ENCODE measurements around the gene SURF4.

SURF4 gene

DNA sequence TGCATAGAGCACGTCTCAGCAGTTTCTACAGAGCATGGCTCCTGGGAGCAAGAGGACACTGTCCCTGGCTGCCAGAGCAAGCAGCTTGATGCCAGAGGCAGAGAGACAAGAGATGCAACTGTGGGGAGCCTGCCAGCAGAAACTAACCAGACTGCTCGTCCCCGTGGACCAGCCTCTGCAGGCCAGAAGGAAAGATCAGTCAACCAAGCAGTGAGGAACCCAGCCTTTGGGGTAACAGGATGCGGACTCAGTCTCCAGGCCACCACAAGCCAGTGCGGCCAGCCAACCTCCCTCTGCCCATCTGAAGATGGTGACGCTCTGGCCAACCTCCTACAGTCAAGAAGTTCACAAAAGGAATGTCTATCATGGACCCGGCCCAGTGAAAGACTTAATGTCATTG lies 3.7 kb downstream of the SURF4 start:
- DNase-seq, result no peak

DNA sequence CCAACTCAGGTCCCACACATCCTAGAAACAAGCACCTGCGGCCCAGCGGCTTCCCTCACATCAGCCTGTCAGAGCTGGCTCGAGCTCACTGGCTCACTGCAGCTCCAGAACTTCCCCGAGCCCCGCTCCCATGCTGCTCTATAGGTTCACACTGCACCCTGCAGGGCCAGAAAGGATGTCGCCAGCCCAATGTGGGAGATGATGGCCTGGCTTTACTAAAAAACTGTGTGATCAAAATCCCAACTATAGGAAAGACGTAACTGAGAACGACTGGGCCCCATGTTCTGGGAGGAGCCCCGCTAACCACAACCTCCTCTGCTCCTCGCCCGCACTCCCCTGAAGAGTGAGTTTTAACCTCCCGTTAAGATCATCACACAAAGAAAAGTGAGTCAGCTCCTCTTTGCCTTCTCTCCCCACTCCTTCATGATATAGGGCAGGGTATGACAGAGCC lies 4.6 kb downstream of the SURF4 start:
- peak; percentile 73 for DNase-seq

DNA sequence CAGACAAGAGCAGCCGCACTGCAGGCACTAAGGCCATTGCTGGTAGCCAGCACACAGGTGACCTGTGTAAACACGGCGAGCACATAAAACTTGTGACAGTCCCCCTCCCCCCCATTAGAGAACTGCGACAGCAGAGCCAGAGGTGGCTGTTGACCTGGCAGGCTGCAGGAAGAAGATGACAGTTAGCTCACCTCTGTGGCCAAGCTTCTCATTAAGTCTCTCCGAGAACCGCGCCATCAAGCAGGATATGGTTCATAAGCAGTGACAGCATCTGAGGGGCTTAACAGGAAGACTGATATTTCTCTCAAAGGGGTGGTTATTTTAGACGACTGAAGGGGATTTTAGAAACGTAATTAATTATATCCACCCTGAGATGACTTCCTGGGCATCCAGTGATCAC lies 5.2 kb downstream of the SURF4 start:
- peak; percentile 64 for DNase-seq

DNA sequence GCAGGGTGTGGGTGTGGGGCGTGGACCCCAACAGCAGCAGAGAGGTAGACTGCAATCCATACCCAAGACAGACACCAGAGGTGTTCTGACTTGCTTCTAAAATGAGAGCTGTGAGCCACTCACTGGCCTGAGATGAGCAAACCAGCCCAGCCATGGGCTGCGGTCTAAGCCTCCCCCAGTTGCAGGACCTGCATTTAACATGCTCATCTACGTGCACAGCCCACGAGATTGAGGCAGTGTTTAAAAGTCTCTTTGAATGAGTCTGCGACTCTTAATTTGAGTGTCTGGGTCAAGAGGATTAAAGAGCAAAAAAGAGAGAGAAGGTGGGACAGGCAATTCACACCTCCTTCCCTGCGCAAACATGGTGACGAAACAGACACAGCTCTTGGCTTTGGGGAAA lies 5.9 kb downstream of the SURF4 start:
- DNase-seq, result no peak

DNA sequence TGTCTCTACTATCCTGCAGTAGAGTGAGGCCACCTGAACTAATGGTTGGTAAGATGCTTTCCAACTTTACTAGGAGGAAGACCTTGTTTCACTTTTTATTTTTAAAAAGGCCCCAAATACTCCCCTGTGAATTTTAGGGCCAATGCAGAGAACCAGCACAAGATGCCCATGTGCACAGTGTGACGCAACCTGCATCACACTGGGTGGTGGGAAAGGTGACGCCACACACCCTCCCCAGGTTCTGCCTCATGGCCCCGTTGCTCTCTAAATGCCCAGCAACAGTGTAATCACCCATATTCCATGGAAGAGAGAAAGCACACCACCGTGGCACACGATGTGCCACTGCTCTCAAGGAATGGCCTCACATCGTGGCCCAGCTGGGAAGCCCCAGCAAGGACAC lies 6.4 kb downstream of the SURF4 start:
- no peak for DNase-seq

DNA sequence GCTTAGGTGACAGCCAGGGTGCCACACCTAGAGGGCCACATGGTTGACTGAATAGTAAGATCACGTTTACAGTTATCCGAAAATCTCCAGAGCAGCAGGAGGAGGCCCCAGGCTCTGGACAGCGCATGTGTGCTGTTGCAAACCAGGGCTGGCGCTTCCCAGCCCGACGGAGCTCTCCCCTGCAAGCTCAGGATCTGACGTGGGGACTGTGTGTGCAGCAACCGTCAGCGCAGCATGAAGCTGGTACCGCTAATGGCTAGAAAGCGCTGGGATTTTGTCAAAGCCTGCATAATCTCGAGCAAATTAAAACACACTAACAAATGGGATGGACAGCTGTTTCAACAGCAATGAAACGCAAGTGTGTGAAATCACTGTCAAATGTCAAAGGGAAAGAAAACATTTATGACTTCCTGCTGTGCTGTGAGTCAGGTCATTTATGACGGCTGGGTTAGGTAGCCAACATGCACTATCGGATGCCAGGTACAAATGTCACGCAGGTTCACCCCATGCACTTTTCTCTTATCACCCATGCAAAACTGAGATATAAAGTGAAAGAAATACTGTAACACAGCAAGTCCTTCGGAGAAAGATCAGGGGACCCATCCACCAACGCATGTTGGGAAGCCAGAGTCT lies 7.5 kb downstream of the SURF4 start:
- DNase-seq, result no peak

DNA sequence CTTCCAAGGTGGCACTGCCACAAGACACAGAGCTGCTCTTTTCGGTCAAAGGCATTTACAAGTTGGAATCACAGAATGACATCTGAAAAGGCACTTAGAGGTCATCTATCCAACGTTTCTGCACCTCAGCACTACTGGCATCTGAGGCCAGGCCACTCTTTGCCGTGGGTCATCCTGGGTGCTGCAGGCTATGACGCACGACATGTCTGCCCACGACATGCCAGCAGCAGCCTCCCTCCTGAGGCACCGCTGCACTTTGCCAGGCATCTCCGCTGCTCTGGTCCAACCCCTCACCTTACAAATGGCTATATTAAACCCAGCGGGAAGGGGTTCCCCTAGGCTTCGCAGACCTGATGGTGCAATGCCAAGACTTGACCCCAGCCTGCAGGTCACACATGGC lies 8.1 kb downstream of the SURF4 start:
- DNase-seq, result no peak

DNA sequence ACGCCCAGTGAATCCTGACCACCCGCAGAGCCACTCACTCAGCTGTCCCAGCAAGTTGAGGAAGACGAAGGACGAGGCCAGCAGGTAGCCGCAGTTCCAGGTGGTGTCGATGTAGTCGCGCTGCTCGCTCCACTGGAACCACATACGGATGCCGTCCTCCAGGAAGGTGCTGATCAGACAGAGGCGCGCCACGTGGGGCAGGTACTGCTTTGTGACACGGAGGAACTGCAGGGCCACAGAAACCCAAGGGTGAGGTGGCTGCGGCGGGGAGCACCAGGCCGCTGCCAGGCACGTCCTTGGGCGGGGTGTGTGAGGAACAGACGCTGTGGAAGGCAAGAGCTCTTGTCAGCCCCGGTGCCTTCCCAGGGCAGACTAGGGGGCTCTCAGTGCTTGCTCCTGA lies 8.6 kb downstream of the SURF4 start:
- no peak for DNase-seq

DNA sequence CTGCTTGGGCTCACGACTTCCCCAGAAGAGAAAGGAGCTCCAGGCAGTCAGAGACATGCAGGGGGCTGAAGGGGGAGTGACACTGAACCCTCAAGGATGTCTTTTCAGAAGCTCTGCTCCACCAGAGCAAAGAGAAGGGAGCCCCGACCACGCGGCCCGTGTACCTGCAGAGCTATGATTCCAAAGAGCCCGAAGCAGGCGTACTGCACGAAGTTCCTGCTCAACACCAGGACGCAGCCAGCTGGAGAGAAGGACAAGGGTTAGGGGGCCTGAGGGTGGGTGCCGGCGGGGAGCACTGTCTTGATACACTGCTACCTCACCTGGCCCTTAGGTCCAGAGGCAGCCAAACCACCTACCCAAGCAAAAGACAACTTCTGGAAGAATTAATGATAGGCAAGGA lies 9.4 kb downstream of the SURF4 start:
- no peak for DNase-seq

DNA sequence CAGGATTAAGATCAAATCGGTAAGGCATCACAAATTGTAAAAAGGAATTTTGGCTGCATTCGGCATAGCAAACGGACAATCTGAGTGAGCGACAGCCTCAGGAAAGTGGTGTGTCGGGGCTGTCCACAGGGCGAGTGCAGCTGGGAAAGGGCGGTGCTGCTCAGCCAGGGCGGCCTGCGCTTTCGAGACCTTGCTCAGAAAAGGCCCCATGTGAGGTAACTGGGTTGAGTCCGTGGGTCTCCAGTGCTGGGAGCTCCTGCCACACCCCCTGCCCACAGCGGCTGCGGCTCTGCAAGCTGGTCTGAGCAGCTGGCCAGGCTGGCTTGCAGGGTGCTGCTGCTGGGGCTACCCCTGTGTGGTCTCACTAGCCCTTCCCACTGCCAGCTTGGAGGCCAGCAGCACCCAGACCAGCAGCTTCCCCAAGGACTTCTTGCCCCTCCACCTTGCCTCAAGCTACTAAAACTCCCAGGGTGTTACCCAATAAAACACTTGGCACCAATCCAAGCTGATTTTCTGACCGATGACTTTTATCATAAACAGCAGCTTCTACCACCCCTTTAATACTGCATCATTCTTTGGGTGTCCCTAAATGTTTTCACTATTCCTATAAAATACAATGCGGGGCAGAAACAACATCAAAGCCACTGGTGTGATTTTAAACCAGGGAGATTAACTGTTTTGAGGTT lies 13.4 kb downstream of the SURF4 start:
- no peak for DNase-seq

DNA sequence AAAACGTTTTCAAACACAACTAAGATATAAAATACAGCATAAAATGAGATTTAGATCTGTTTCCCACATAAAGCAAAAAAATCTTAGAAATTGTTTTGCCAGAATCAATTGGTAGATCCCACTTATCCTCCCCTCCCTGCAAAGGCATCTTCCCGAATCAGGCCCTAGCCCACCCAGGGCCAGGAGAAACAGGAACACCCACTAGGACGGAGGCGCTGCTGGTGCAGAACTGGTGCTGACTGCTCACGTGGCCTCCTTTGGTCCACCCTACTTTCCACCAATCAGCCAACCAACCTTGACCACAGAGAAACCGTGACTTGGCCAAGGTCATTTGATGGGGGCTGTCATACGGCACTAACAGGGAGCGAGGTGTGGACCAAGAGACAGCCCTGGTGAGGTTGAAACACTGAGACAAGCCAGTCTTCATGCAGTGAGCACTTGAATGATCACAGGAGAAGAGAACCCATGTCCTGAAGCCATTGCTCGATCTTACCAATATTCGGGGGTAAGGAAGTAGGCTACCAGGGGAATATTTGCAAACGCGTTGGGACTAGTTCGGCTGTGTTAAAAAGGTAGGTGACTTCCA lies 14.3 kb downstream of the SURF4 start:
- DNase-seq, result no peak

DNA sequence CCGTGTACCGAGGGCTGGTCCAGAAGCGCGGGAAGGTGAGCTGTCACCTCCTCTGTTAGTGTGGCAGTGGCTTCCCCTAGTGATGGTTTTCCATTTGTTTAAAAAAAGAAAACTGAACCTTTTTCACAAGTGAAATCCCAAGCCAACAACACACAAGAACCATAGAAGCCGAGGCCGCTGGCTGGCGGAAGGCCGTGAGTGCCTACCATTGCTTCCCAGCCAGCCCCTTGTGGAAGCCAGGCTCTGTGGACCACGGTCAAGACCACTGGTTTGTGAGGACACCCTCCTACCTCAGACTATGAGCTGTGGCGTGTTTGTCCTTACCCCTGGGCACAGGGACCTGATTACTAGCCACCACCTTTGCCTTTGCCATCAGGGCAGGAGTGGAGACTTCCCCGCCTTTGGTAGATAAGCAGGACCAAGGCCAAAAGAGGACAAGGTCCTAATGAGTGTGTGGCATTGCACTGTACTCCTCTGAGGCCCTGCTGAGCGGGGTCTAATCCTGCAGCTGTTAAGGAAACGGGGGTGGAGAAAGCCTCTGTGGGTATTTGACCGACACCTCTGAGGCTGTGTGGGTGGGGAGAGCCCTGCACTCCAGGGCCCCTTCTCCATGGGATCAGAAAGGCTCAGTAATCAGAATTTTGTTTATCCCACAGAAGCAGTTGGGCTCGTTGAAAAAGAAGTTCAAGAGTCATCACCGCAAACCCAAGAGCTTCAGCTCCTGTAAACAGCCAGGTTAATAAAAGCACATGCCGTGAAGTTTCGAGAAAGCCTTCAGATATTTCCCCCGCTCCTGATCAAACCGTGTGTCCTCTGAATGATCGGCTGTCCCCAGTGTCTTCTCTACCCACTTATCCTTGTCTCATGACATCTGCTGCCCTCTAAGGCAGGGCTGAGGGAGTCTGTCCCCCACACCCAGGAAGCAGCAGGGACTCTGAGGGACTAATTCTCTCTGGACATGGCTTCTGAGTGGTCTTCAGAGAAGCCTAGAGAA lies 15.2 kb downstream of the SURF4 start:
- DNase-seq, result no peak

DNA sequence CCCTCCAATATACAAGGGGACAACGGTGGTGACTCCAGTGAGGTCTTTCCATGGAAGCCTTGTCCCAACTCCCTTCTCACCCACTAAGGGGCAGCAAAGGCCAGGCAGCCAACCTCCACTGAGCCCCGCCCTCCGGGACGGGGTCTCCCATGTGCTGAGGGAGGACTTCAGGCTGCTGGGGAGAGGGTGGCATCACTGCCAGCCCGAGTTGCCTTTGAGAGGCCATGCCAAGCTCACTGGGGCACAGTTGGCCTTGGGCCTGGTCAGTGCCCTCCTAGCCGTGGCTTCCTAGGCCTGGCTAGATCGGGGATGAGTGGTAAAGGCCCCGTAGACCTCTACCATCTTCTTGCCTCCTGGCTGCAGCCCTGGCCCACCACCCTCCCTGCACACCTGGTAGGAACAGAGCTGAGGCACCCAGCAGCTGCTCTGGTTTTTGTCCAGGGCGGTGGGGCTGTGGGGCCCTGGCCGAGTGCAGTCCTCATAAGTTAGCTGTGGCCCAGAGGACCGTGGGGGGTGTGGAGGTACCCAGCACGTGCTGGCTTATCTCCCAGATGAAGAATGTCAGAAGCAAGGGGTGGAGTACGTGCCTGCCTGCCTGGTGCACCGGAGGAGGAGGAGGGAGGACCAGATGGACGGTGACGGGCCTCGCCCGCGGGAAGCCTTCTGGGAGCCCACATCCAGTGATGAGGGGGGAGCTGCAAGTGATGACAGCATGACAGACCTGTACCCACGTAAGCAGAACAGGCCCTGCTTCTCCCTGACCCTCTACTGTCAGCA lies 16.3 kb downstream of the SURF4 start:
- DNase-seq, result no peak

DNA sequence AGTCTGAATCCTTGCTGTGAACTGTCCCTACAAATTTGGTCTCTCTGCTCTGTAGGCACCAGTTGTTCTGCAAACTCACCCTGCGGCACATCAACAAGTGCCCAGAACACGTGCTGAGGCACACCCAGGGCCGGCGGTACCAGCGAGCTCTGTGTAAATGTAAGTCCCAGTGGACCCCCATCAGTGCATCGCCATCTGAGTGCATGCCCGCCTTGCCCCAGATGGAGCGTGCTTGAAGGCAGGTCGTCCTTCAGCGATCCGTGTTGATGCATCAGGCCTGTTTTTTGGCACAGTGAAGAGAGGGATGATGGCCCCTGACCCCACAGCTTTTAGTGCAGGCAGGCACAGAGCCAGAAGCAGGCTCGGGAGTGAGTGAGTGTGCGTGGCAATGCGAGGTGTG lies 18.2 kb downstream of the SURF4 start:
- no peak for DNase-seq

DNA sequence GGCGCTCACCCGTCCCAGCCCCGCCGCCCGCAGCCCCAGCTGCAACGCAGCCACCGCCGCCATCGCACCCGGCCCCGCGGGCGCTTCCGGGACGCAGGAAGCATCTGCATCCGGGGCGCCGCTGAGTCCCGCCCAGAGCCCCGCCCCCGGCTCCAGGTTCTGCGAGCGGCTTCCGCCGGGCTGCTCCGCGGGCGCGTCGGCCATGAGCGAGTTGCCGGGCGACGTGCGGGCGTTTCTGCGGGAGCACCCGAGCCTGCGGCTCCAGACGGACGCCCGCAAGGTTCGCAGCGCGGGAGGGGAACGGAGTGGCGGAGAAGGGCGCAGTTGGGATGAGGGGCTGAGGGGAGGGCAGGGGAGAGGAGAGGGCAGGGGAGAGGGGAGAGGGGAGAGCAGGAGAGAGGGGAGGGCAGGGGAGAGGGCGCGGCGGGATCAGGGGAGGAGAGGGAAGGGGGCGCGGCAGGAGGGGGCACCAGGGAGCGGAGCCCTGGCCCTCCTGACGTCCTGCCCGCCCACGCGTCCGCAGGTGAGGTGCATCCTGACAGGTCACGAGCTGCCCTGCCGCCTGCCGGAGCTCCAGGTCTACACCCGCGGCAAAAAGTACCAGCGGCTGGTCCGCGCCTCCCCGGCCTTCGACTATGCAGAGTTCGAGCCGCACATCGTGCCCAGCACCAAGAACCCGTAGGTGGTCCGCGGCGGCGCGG lies 19.3 kb downstream of the SURF4 start, which contains the start of the genes SURF1 and SURF2:
Gene SURF1 (minus strand): TSS at position 97 of the 701 bp plus-strand sequence. CDS start 34 bp downstream, at position 63.
Gene SURF2 (plus strand): TSS at position 160 of the 701 bp plus-strand sequence. CDS start 43 bp downstream, at position 203.
- peak; percentile 84 for DNase-seq

DNA sequence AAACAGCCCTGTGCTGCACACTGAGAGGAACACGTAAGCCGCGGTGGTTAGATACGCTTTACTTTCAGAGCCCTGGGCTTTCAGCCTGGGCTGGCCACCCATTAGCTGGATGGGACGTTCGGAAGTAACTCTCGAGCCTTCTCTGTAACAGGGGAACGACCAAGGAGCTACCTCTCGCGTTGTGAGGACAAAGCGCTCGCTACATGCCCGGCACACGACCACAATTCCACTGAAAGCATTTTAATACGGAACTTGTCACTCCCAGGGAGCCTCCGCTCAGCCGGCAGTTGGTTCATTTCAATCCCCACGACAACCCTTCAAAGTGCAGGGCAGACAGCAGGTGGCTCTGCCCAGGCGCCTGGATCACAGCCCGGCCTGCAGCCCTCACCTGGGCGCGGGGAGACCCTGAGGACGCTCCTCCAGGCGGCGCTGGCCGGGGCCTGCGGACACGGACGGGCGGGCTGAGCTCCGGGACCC lies 19.9 kb downstream of the SURF4 start:
- DNase-seq, result no peak

DNA sequence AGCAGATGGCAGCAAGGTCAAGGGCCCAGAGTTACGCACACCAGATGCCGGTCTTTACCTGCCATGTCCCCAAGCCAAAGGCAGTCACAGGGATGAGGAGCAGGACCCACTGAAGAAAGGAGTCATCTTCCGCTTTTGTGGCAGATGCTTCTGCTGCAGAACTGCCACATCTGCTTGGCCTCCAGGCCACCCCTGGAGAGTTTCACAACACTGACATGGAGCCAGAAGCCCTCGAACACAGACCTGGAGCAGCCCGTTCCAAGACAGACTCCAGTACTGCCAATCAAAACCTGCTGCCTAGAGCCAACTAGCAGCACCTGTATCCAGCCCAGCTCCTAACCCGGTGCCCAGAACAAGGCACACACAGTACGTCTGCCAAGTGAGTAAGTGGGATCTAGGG lies 21.1 kb downstream of the SURF4 start:
- no peak for DNase-seq

DNA sequence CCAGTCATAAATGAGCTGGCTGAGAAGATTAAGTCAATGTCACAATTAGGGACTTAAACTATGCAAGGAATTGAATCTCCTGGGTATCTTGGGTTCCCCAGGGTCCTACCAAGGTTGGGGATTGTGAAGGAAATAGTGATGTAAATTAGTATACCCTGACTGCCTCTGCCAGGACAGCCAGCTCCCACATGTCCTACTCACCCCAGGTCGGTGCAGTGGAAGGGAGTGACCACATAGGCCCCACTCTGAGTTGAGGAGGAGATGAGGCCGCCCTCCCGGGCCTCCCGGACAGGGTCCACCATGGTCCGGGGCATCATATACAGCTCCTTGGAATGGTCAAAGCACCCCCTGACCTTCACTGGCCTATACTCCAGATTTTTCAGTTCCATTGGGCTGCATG lies 22.3 kb downstream of the SURF4 start:
- DNase-seq, result no peak

DNA sequence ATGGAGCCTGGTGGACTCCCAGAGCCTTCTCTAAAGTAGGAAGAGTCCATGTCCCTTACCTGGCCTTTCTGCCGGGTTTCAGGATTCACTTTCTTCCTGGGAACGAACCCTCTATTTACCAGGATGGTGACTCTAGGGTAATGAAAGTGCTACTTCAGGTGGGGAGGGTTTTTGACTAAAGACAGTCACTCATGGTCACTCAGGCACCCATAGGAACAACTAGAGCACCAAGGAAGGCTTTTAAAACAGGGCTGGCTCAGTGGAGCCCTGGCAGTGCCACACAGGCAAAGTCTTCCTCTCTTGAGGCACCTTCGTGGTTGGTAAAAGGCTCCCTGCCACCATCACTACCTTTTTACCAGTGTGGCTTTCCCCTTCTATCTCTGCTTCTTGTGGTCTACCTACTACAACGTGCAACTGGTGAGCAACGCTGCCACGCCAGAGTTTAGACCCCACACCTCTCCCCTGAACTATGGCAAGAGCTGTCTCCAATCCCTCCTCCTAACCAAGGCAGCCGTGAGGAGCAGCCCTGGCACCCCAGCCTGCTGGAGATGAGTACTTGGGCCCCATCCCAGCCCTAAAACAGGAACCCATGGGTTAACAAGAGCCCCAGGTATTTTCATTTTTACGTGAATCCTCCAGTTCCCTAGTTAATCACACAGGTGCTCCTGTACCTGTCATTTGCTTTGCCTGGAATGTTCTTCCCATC lies 23.1 kb downstream of the SURF4 start:
- DNase-seq, result no peak

DNA sequence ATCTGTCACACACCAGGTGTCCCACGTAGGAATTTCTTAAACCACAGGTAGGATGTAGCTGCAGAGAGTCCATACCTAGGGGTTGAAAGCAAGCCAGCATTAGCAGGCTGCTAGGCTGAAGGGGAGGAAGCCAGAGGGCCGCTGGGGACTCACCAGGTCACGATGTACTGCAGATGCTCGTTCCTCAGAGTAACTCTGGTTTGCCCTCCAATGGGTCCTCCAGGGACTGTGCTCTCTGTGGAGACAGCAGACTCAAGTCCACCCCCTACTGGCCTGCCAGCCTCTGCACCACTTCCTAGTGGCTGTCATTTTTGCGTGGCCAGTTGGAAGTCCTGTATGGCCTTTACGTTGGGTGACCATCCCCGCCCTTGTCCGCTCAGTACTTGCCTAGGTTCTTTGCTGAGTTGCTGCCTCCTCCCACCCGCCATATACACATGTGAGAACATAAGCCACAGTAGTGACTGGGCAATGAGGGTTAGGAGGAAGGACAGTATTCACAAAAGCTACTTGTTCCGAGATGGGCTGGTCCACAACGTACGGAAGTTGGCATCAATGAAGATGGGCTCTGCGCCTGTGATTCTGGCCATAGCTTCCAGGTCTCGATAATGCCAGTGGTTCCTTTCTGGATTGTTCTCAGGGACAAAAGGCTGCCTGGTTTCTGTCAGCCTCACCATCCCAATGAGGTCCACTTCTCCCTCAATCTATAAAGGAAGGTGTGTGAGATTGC lies 23.8 kb downstream of the SURF4 start:
- no peak for DNase-seq

Data from central memory CD4-positive, alpha-beta T cell (primary cell).